Measurements from ENCODE around the gene ANO7.

DNA sequence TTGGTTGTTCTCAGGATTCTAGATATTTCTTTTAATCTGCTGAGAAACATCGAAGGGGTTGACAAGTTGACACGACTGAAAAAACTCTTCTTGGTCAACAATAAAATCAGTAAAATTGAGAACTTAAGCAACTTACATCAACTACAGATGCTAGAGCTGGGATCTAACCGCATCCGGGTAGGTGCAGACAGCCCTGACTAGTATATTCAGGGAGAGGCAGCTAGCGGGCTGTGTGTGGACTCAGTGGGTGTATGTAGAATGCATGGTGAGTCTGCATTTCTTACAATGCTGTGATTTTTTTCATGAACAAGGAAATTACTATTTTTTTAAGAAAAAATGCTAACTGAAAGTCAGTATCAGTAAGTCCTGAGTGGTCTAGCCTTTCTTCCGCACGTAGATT lies 28.2 kb upstream of the ANO7 start:
- TF ChIP-seq EZH2 (IDR thresholded peaks at IDR 0.05; ENCODE audit: low read depth, low read length, severe bottlenecking): no peak
- no peak for TF ChIP-seq SIN3A (conservative IDR thresholded peaks at IDR 0.05 in 1 of 2, IDR thresholded peaks at IDR 0.05 in 1 of 2; ENCODE audit: low read depth in 1 of 2, low read length in 2 of 2)
- no peak for TF ChIP-seq RAD21 (IDR thresholded peaks at IDR 0.05 in 1 of 2, conservative IDR thresholded peaks at IDR 0.05 in 1 of 2; ENCODE audit: low read depth in 2 of 2, low read length in 2 of 2)
- TF ChIP-seq CREB1 (IDR thresholded peaks at IDR 0.05): no peak
- TF ChIP-seq, protein P1, sequence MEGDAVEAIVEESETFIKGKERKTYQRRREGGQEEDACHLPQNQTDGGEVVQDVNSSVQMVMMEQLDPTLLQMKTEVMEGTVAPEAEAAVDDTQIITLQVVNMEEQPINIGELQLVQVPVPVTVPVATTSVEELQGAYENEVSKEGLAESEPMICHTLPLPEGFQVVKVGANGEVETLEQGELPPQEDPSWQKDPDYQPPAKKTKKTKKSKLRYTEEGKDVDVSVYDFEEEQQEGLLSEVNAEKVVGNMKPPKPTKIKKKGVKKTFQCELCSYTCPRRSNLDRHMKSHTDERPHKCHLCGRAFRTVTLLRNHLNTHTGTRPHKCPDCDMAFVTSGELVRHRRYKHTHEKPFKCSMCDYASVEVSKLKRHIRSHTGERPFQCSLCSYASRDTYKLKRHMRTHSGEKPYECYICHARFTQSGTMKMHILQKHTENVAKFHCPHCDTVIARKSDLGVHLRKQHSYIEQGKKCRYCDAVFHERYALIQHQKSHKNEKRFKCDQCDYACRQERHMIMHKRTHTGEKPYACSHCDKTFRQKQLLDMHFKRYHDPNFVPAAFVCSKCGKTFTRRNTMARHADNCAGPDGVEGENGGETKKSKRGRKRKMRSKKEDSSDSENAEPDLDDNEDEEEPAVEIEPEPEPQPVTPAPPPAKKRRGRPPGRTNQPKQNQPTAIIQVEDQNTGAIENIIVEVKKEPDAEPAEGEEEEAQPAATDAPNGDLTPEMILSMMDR (IDR thresholded peaks at IDR 0.05; ENCODE audit: control extremely low read depth in 1 of 3, insufficient read depth in 1 of 3, low read depth in 1 of 3, low read length in 3 of 3): no peak
- TF ChIP-seq POLR2A (IDR thresholded peaks at IDR 0.05; ENCODE audit: control extremely low read depth in 1 of 2, low read depth in 2 of 2, low read length in 2 of 2): no peak
- TF ChIP-seq SRF (IDR thresholded peaks at IDR 0.05; ENCODE audit: low read depth, low read length): no peak
- TF ChIP-seq, protein P2, sequence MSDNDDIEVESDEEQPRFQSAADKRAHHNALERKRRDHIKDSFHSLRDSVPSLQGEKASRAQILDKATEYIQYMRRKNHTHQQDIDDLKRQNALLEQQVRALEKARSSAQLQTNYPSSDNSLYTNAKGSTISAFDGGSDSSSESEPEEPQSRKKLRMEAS (IDR thresholded peaks at IDR 0.05): no peak
- no peak for TF ChIP-seq TBP (IDR thresholded peaks at IDR 0.05; ENCODE audit: low read depth, low read length)
- no peak for TF ChIP-seq EP300 (IDR thresholded peaks at IDR 0.05; ENCODE audit: borderline replicate concordance in 1 of 2, low read depth in 2 of 2, low read length in 2 of 2)
- TF ChIP-seq CHD1 (IDR thresholded peaks at IDR 0.05; ENCODE audit: low read depth, low read length): no peak
- no peak for TF ChIP-seq GABPA (IDR thresholded peaks at IDR 0.05; ENCODE audit: borderline replicate concordance, insufficient read depth, low read length)
